T-cell (primary cell): Measurements from ENCODE around the gene NEU4. TPM values are rescaled to one million over a fixed set of nuclear protein-coding genes. Genes with fewer than 3 reads are reported as not detected.
"Not testable (repeated sequence)": the region's sequence is repeated elsewhere in the genome, so short reads cannot be mapped to it uniquely, and the experiment has no call there.

Experiments used
- ATAC-seq, 4 experiments: fragments of 200-7000 bp in 3 of 4; fragments of 150-1000 bp in 1 of 4; cut with Tn5 transposase; replicated peaks in 1 of 4; 1 replicate in 3 of 4; 2 replicates in 1 of 4; pipeline ENCODE4 v1.10.0; 2021; ENCODE audit warnings: moderate library complexity in 3 of 4, mild to moderate bottlenecking in 2 of 4, moderate number of reproducible peaks in 1 of 4
- CTCF ChIA-PET, 2 donors: fragments of 300-600 bp; sonication (Branson Sonifier 250); formaldehyde crosslinking; loops; one replicate each; lab custom pipeline; 2022; ENCODE audit warnings: antibody characterized with exemption in 2 of 2; lab: Charles Lee
- POLR2A ChIA-PET, 2 donors: fragments of 300-600 bp; sonication (Branson Sonifier 250); formaldehyde crosslinking; loops; one replicate each; lab custom pipeline; 2022; ENCODE audit warnings: antibody characterized with exemption in 2 of 2; lab: Charles Lee
- DNase-seq, 35 experiments: peaks; one replicate each; pipeline versions ENCODE4 v3.0.0 to v3.0.0-alpha.2; 2013 to 2023
- H3K27ac ChIP-seq: one replicate; pipeline ENCODE4 v1.5.1; 2013; ENCODE audit warnings: low read length
- H3K27me3 ChIP-seq, 2 experiments: replicated peaks in 1 of 2; 1 replicate in 1 of 2; 2 replicates in 1 of 2; pipeline versions ENCODE4 v1.6.1 to v1.7.0; 2013; ENCODE audit warnings: low read length in 1 of 2, mixed read lengths in 1 of 2; ENCODE audit not compliant: control insufficient read depth in 2 of 2, insufficient read depth in 2 of 2; ENCODE audit errors: extremely low read depth in 1 of 2
- H3K36me3 ChIP-seq, 2 donors: 1 replicate in 1 of 2; 2 replicates in 1 of 2; pipeline versions ENCODE4 v1.6.1 to v1.7.0; 2013; ENCODE audit warnings: low read length in 1 of 2; ENCODE audit not compliant: control insufficient read depth in 2 of 2, insufficient read depth in 1 of 2; ENCODE audit errors: extremely low read depth in 1 of 2
- H3K4me1 ChIP-seq, 2 experiments: 1 replicate in 1 of 2; 2 replicates in 1 of 2; pipeline versions ENCODE4 v1.6.1 to v1.7.0; 2013; ENCODE audit warnings: low read length in 2 of 2, mixed read lengths in 1 of 2; ENCODE audit not compliant: insufficient read depth in 2 of 2, control insufficient read depth in 1 of 2; ENCODE audit errors: extremely low read depth in 1 of 2
- H3K4me3 ChIP-seq, 2 donors: 1 replicate in 1 of 2; 2 replicates in 1 of 2; pipeline versions ENCODE4 v1.5.1 to v1.7.0; 2013; ENCODE audit warnings: mild to moderate bottlenecking in 2 of 2, low read length in 1 of 2, moderate library complexity in 1 of 2; ENCODE audit not compliant: control insufficient read depth in 1 of 2; ENCODE audit errors: extremely low read depth in 1 of 2
- H3K9me3 ChIP-seq: 2 replicates; pipeline ENCODE4 v1.7.0; 2013
- H3K27ac Mint-ChIP-seq, 2 donors: one replicate each; pipeline ENCODE4 v1.8.0; 2020 to 2021; ENCODE audit warnings: mild to moderate bottlenecking in 2 of 2, mixed read lengths in 2 of 2
- H3K27me3 Mint-ChIP-seq, 2 donors: one replicate each; pipeline ENCODE4 v1.8.0; 2021 to 2022; ENCODE audit warnings: mixed read lengths in 2 of 2
- H3K36me3 Mint-ChIP-seq: one replicate; pipeline ENCODE4 v1.8.0; 2021; ENCODE audit warnings: mixed read lengths
- H3K4me1 Mint-ChIP-seq, 3 donors: one replicate each; pipeline ENCODE4 v1.8.0; 2020 to 2022; ENCODE audit warnings: mixed read lengths in 3 of 3, mild to moderate bottlenecking in 1 of 3
- H3K4me3 Mint-ChIP-seq, 3 donors: one replicate each; pipeline ENCODE4 v1.8.0; 2020 to 2022; ENCODE audit warnings: mild to moderate bottlenecking in 3 of 3, mixed read lengths in 3 of 3, moderate library complexity in 3 of 3
- H3K9me3 Mint-ChIP-seq, 3 donors: one replicate each; pipeline ENCODE4 v1.8.0; 2020 to 2022; ENCODE audit warnings: mixed read lengths in 3 of 3
- WGBS: methylation state at CpG from one replicate; pipeline ENCODE4 v1.1.5; 2013; ENCODE audit warnings: missing lambda C conversion rate; ENCODE audit not compliant: insufficient coverage; 5-methylcytosine and 5-hydroxymethylcytosine counted together
- total RNA-seq, 35 experiments: library from RNA in 6 of 35; stranded (reverse) in 6 of 35; fragments of 120-200 nt in 1 of 35; gene quantifications; one replicate each; pipeline versions ENCODE4 v1.2.1 to v1.2.4 and lab custom pipeline; 2013 to 2026

Gene NEU4
- total RNA-seq, 5 donors from 2014 or later (not counting 1 experiment from before 2014, with no cell fraction given) = 0.26 to 1.6 (median 1.4) TPM; not detected in 2

DNA sequence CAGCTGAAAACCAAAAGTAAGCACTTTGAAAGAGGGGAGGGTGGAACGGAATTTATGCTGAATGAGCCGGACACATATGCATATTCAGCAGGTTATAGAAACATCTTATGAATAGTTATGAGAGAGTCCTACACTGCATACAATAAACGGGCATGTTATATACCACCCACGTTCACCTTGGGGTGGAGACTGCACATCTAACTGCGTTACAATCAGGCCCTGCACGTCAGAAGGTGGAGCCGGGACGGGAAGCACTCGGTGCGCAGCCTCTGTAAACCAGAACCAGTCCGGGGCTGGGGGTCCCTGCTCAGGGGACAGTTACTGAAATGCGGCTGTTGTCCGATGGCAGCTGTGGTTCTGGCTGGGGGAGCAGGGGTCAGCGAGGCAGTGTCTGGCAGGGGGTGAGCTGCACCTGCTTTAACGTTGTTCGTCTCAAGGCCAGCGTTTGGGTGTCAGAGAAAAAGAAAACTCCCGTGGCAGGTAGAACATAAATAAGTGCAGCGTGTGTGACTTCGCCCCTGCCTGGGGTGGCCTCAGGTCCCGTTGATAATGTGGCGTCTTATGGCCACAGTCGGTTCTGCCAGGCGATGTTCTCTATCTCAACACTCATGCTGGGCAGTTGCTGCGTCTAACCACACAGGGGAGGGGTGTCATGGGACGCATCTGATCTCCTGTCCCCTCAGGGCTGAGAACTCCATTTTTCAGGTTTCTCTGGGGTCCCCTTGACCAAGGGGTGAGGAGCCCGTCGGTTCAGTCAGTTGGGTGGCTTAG is 24.9 kb downstream of the NEU4 start:
- H3K27me3 ChIP-seq, H3K36me3 Mint-ChIP-seq, DNase-seq, H3K9me3 Mint-ChIP-seq, H3K27ac Mint-ChIP-seq, ATAC-seq, CTCF ChIA-PET, H3K27ac ChIP-seq, POLR2A ChIA-PET, H3K36me3 ChIP-seq, H3K4me1 ChIP-seq, H3K4me3 Mint-ChIP-seq, H3K9me3 ChIP-seq, H3K4me3 ChIP-seq: not testable (repeated sequence)
- peaks cover 2 to 21% (median 8%) of the 10 kb centered on the region in 3 donors for H3K4me1 Mint-ChIP-seq
- peaks cover 5 to 11% of the 10 kb centered on the region in 2 donors for H3K27me3 Mint-ChIP-seq
- 94% methylated on average over 16 of the region's 28 CpGs for whole genome bisulfite sequencing

DNA sequence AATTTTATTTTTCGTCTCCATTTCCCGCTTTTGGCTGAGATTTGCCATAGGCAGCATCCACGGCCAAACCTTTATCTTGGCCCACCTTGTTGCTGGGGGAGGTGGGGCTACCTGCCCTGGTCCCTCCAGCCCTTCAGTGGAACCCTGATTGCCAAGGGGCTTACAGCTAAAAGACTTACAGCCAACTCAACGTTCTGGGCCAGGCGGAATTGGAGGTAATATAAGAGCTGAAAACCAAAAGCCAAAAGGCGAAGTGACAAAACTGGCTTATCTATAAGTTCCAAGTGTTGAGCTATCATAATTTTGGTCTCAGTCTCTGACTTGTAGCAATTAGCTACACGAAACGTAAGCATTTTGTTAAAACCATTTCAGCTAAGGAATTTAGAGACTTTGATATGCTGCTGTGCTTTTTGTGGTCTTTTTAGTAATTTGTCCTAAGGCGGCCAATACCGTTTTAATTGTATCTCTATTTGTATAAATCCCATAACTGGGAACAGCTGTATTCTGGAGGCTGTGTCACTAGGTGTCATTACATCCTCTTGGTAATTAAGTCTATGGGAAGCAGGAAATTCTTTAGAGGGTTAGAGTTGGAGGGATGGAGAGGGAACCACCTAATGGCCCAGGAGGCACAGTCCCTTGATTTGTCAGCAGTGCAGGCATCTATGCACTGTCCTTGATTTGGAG is 25.7 kb downstream of the NEU4 start:
- H3K27me3 Mint-ChIP-seq = peaks cover 5 to 11% of the 10 kb centered on the region in 2 donors
- CTCF ChIA-PET = no interaction called here
- POLR2A ChIA-PET = no interaction called here

DNA sequence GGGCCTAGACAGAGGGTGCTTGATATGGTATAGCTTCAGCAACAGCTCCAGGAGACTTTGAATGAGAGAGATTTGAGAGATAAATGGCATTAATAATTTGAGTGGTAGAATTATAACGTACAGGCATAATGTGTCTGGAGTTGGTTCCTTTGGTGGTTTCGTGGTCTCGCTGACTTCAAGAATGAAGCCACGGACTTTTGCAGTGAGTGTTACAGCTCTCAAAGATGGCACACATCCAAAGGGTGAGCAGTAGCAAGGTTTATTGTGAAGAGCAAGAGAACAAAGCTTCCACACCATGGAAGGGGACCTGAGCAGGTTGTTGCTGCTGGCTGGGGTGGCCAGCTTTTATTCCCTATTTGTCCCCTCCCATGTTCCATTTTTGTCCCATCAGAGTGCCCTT is 26.6 kb downstream of the NEU4 start:
- Mint-ChIP-seq H3K9me3 (no peaks in the 10 kb centered on the region), H3K4me1 (peaks cover 2 to 21% (median 8%) of the 10 kb centered on the region in 3 donors), H3K27me3 (peaks cover 5 to 11% of the 10 kb centered on the region in 2 donors), H3K4me3 (no peak overlapping the region), H3K36me3 (no peaks in the 10 kb centered on the region), H3K27ac (no peak overlapping the region)
- no peak overlapping the region for H3K4me3 ChIP-seq
- H3K9me3 ChIP-seq = no peaks in the 10 kb centered on the region
- 57% methylated on average over 4 of the region's 4 CpGs for WGBS
- CTCF ChIA-PET = no interaction called here
- no peaks in the 10 kb centered on the region for H3K36me3 ChIP-seq
- no peaks in the 10 kb centered on the region for H3K4me1 ChIP-seq
- POLR2A ChIA-PET = interaction anchor here in 1 of 2 donors (0.6 kb wide), 1 partner anchor 83 kb away, joined by 3 read pairs; no protein-coding TSS in a partner anchor
- no peak overlapping the region for H3K27ac ChIP-seq
- ATAC-seq = no peak
- H3K27me3 ChIP-seq = peaks cover 0 to 4% of the 10 kb centered on the region in 2 experiments
- no peak for DNase-seq

More for the DNA sequence above, 25.7 kb downstream of the NEU4 start:
- ATAC-seq = no peak
- peaks cover 0 to 4% of the 10 kb centered on the region in 2 experiments for H3K27me3 ChIP-seq
- H3K36me3 Mint-ChIP-seq = no peaks in the 10 kb centered on the region
- H3K9me3 Mint-ChIP-seq = no peaks in the 10 kb centered on the region
- 89% methylated on average over 8 of the region's 10 CpGs for WGBS
- H3K4me1 Mint-ChIP-seq = peaks cover 2 to 21% (median 8%) of the 10 kb centered on the region in 3 donors
- no peak overlapping the region for H3K27ac Mint-ChIP-seq
- no peak overlapping the region for H3K27ac ChIP-seq
- H3K4me3 Mint-ChIP-seq = no peak overlapping the region
- no peaks in the 10 kb centered on the region for H3K36me3 ChIP-seq
- no peaks in the 10 kb centered on the region for H3K9me3 ChIP-seq
- H3K4me3 ChIP-seq = no peak overlapping the region
- DNase-seq = no peak
- H3K4me1 ChIP-seq = no peaks in the 10 kb centered on the region

DNA sequence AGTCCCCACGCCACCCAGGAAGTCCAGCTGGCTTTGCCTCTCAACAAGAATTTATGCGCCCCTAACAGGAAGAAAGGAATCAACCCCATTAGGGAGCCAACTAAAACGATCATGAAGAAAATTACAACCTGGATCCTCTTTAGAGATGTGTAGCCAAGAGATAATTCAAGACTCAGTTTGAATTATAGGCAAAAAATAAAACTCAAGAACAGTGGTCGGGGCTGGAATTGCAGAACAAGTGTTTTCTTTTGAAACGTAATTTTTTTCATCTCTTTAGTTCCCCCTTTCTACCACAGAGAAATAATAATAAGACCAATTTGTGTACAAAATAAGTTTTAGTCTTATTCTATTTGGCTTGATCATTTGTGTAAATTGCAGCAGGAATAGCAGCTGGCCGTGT is 27.3 kb downstream of the NEU4 start:
- Mint-ChIP-seq H3K9me3 (no peaks in the 10 kb centered on the region), H3K27ac (no peak overlapping the region), H3K4me3 (no peak overlapping the region), H3K36me3 (no peaks in the 10 kb centered on the region), H3K4me1 (peaks cover 2 to 21% (median 8%) of the 10 kb centered on the region in 3 donors), H3K27me3 (peaks cover 5 to 11% of the 10 kb centered on the region in 2 donors)
- H3K9me3 ChIP-seq = no peaks in the 10 kb centered on the region
- H3K4me3 ChIP-seq = no peak overlapping the region
- H3K27me3 ChIP-seq = peaks cover 0 to 4% of the 10 kb centered on the region in 2 experiments
- WGBS = no CpG with 5 or more reads among the region's 6 CpGs
- POLR2A ChIA-PET = no interaction called here
- no peak for ATAC-seq
- H3K4me1 ChIP-seq = no peaks in the 10 kb centered on the region
- H3K27ac ChIP-seq = no peak overlapping the region
- no peaks in the 10 kb centered on the region for H3K36me3 ChIP-seq
- no peak for DNase-seq
- CTCF ChIA-PET = interaction anchor here in 1 of 2 donors (0.6 kb wide), 1 partner anchor 37 kb away, joined by 3 read pairs; no protein-coding TSS in a partner anchor

DNA sequence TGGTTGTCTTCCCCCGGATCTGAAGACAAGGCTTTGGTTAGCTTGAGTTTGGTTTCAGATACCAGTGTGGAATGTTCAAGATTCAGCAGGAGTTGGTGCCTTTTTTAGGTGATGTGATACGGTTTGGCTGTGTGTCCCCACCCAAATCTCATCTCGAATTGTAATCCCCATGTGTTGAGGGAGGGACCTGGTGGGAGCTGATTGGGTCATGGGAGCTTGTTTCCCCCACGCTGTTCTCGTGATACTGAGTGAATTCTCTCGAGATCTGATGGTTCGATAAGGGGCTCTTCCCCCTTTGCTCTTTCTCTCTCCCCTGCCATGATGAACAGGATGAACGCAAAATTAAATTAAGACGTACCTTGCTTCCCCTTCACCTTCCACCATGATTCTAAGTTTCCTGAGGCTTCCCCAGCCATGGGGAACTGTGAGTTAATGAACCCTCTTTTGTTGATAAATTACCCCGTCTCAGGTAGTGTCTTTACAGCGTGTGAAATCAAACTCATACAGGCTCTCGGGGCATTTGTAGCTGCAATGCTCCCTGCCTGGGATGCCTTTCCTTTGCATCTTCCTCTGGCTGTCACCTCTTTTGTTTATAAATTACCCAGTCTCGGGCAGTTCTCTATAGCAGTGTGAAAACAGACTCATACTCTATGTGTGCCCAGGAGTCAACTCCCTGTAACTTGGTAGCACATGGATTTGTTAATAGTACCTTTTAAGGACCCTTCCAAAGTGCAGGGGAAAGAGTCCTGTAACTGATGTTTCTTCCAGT is 28.4 kb downstream of the NEU4 start:
- Histone ChIP-seq H3K4me3 (no peak overlapping the region), H3K36me3 (no peaks in the 10 kb centered on the region), H3K27ac (no peak overlapping the region), H3K27me3 (peaks cover 0 to 4% of the 10 kb centered on the region in 2 experiments), H3K4me1 (peaks cover 0 to under 1% of the 10 kb centered on the region in 2 experiments), H3K9me3 (no peaks in the 10 kb centered on the region)
- ChIA-PET POLR2A (no interaction called here), CTCF (no interaction called here)
- H3K27ac Mint-ChIP-seq = no peak overlapping the region
- H3K4me3 Mint-ChIP-seq = no peak overlapping the region
- H3K4me1 Mint-ChIP-seq = peaks cover 2 to 22% (median 8%) of the 10 kb centered on the region in 3 donors
- no peaks in the 10 kb centered on the region for H3K36me3 Mint-ChIP-seq
- H3K27me3 Mint-ChIP-seq = peaks cover 0 to 6% of the 10 kb centered on the region in 2 donors
- ATAC-seq = no peak
- no peak for DNase-seq
- no peaks in the 10 kb centered on the region for H3K9me3 Mint-ChIP-seq
- 78% methylated on average over 6 of the region's 13 CpGs for WGBS
